ENCODE data around the gene TRIM59.
"Not testable (repeated sequence)": the region's sequence is repeated elsewhere in the genome, so short reads cannot be mapped to it uniquely, and the experiment has no call there.

Gene TRIM59

GRCh38 chr3:160454995-160455394 is 5.4 kb upstream of the TRIM59 start:
- DNase-seq = no peak

- DNase-seq = not testable (repeated sequence)
Measured at GRCh38 chr3:160452251-160452650, 2.7 kb upstream of the TRIM59 start.

- no peak for DNase-seq
Measured at GRCh38 chr3:160451602-160452001, 2.0 kb upstream of the TRIM59 start.

DNA sequence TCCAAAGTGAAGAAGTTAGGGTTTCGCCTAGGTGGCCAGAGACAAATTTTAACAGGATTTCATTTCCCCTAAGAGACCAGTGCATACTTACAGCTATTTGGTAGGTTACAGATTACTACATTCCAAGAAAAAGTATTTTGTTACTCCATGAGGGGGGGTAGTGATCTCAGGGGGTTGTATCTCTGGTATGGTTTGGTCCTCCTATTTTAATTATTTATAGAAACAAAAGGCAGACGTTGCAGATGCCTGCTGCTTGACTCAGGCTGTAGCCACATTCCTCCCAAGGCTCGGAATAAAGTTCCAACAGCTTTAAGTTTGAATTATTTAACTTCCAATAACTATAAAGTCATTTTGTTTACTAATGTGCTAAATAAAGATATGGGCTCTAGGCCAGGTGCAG is 1.3 kb upstream of the TRIM59 start:
- DNase-seq = no peak

DNA sequence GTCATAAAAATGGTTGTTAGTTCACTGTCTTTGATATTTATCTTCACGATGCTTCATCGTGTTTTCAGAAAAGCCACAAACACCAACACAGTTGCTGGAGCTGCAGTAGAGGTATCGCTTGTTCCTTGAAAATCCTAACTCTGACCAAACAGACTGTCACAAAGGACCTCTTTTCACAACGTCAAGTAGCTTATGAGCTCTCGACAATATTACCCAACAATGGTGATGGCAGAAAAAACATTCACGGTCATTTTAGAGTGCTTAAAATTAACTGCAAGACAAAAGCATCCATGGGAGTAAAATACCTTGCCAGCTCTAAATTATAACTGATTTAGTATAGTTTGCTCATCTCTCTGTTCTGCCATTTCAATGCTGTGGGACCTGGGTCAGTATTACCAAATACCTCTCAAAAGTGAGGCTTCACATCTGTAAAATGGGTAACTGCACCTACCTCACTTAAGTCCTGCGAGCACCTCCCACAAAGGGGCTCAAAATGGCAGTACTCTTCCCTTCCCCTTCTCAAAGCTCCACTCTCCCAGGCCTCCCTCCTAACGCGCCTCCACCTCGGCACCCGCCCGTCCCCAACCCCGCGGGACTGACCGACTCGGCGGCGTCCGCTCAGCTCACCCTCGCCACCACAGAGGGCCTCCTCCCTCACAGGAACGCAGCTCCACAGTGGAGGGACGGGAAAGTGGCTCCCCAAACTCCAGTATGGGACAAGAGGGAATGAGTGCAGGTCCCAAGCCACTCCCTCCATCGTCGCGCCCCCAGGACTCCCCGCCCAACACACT is 546 bp downstream of the TRIM59 start:
- no peak for DNase-seq

DNA sequence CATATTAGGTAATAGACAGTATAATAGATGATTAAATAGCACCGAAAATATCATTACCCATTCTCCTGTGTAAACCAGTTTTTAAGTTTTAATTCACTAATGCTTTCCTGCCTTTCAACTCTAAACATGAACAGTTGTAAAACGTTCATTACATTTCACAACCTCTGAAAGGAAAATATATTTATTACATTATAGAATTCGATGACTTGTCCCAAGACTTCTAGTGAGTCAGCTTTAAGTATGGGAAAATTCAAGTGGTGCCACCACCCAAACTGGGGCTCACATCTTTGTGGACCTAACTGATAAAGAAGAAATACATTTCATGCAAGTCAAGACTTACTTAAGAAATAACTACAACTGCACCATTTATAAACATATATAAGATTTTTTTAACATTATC is 2.0 kb downstream of the TRIM59 start:
- DNase-seq = no peak

DNA sequence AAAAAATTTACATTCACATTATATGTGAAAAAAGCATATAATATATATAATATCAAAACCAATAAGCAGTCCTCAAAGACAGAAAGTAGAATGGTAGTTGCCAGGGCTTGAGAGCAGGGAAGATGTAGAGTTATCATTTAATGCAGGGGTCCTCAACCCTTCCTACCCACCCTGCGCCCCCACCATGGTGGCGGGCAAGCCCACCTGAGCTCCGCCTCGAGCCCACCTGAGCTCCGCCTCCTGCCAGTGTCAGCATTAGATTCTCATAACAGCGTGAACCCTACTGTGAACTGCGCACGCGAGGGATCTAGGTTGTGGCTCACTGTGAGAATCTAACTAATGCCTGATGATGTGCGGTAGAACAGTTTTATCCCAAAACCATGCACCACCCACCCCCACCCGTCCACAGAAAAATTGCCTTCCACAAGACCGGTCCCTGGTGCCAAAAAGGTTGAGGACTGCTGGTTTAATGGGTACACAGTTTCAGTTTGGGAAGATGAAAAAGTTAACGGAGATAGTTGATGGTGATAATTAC is 3.0 kb downstream of the TRIM59 start:
- no peak for DNase-seq

DNA sequence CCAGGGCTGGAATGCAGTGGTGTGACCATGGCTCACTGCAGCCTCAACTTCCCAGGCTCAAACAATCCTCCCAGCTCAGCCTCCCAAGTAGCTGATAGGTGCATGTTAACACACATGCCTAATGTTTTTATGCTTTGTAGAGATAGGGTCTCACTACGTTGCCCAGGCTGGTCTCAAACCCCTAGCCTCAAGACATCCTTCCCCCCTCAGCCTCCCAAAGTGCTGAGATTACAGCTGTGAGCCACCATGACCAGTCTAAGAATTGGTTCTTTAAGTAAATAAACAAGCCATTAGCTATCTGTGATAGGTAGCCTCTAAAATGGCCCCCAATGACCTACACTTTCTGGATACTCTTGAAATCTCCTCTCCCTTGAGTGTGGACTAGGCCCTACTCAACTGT is 3.7 kb downstream of the TRIM59 start:
- DNase-seq = no peak

DNA sequence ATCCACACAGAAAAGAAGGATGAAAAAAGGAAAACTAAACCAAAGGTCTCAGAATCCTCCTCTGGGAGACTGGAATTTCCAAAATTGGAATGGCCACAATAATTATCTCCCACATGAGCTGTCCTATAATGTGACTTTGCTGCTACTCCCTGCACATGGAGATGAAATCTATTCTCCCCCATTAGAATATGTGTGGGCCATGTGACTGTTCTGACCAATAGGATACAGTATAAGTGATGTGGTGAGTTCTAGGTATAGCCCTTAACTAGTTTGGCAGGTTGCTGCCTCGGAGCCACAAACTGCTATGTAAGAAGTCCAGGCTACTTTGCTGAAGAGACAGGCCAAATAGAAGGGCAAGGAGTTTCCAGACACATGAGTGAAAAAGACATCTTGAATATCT is 5.2 kb downstream of the TRIM59 start:
- no peak for DNase-seq

DNA sequence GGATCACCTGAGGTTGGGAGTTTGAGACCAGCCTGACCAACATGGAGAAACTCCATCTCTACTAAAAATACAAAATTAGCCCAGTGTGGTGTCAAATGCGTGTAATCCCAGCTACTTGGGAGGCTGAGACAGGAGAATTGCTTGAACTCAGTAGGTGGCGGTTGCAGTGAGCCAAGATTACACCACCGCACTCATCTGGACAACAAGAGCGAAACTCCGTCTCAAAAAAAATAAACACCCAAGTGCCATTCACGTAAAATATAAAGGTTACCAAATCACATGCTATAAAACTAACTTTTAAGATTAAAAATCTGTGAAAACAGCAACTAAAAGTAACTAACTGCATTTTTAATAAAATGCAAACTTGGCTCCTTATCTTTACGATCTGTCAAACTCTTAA is 8.9 kb downstream of the TRIM59 start:
- no peak for DNase-seq

- DNase-seq = no peak
Measured at GRCh38 chr3:160437083-160437455, 12.5 kb downstream of the TRIM59 start.

DNA sequence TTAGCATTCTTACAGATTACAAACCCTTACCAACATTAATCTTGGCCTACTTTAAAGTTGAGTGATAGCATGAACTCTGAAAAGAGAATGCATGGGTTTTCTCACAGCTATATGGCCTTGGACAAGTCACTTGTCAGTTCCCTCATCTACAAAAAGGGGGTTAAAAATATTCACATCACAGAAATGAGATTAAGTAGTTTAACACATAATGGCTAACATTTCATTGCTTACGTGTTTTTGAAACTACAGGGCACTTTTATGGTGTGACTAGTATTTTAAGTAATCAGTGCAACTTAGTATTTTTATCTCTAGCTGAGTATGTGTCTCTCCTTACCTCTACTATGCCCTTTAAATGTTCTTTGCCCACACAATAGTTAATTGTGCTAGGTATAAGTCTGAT is 13.8 kb downstream of the TRIM59 start:
- no peak for DNase-seq

- no peak for DNase-seq
Measured at GRCh38 chr3:160435095-160435494, 14.5 kb downstream of the TRIM59 start.

GRCh38 chr3:160434071-160434470 is 15.5 kb downstream of the TRIM59 start:
- DNase-seq = no peak

DNA sequence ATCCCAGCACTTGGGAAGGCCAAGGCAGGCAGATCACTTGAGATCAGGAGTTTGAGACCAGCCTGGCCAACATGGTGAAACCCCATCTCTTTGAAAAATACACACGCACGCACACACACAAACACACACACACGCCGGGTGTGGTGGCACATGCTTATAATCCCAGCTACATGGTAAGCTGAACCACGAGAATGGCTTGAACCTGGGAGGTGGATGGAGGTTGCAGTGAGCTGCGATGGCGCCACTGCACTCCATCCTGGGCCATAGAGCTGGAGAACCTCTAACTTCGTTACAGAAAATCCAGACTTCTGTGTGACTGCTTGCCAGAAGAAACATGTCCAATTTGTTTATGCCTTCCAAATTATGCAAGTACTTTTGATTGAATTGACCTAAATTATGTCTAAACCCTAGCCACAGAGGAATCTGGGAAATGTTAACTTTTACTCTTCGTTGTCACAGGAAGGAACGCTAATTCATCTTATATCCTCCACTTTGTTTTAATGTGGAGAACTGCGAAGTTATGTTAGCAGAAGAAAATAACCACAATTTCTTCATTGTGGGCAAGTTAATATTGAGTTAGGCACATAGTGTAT is 21.7 kb downstream of the TRIM59 start:
- no peak for DNase-seq

DNA sequence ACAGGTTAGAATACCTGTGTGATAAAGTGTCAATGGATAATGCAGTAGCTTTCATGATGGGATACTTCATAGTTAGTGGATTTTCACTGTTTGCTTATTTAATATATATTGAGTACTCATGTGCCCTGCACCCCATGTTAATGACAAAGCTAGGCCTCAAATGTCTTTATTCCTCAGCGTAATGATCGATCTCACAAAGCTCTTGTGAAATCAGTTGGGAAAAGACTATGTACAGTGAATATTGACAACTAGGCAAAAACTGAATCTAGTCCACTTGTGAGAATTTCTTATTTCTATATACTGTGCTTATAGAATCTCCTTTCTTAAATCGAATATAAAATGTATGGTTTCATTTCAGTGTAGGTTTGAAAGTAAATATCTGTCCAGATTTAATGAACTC is 32.3 kb downstream of the TRIM59 start:
- no peak for DNase-seq

DNA sequence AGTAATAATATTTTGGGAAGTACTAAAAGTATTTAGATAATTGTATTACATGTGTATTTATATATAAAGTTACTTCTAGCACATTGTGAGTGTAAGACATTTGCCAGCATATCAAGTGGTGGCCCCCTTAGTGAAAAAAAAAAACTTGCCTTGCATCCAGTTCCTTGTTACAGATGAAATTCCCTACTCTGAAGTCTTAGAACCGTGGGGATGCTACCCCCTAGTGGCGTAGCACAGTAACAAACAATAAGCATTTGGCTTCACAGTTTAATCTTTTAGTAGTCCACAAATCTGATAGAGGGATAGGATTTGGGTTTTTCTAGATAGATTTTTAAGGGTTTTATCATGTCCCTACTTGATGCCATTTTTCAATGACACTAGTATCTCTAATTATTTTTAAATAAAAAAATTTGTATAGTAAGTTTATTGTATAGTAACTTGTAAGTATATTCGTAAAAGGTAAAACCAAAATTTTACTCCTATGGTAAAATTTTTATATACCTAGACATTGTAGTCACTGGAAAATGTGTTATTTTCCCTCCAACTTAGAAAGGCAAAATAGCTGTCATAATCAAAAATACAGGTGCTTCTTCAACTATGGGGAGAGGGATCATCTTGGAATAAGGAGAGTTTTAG is 35.9 kb downstream of the TRIM59 start:
- DNase-seq = peak; percentile 70

- no peak for DNase-seq
Measured at GRCh38 chr3:160412477-160412876, 37.1 kb downstream of the TRIM59 start.

GRCh38 chr3:160409812-160410610 is 39.6 kb downstream of the TRIM59 start:
- DNase-seq = no peak

DNA sequence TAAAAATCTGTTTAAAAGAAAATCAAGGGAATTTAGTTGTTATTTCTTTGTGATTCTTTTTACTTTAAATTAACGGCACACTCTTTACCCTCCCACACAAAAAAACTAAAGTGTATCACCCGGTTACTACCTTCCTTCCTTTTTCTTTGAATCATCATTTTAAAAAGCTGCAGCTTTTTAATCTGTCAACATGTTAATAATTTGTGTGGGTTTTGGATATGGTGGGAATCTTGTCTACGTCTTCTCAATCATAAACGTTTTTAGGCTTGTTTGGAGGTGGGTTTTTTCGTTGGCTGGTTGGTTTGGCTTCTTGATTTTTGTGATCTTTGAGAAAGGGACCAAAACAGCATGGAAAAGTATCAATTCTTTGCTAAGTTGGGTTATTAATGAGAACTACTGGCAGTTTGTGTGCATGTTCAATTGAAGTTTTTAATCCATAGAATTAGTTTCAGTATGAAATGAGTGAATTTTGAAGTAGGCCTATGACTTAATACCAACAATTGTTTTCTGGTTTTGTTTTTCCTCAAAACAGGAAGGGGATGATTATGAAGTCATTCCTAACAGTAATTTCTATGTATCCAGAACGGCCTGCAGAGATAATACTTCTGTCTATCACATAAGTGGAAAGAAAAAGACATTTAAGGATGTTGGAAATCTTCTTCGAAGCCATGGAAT is 45.7 kb downstream of the TRIM59 start:
- no peak for DNase-seq

DNA sequence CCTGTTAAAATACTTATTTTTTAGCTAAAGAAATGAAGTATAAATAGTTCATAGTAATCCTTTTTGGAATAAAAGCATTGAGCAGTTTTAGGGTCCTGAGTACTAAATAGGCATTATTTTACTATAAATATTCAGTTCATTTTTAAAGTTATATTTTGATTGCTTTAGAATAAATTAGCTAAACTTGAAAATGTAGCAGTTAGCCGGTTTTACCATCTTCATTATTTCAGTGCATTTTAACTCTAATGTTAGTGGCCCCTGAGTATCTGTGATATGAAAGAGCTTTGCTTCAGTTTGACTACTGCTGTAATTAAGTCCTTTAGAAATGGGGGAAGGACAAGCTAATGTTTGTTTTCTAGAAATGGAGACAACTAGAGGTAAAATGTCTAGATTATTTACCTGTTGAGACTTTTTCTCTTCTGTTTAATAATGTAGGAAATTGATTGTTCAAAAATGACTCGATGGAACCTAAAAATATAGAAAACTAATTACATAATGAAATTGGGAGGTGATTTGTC is 46.5 kb downstream of the TRIM59 start:
- DNase-seq = no peak

DNA sequence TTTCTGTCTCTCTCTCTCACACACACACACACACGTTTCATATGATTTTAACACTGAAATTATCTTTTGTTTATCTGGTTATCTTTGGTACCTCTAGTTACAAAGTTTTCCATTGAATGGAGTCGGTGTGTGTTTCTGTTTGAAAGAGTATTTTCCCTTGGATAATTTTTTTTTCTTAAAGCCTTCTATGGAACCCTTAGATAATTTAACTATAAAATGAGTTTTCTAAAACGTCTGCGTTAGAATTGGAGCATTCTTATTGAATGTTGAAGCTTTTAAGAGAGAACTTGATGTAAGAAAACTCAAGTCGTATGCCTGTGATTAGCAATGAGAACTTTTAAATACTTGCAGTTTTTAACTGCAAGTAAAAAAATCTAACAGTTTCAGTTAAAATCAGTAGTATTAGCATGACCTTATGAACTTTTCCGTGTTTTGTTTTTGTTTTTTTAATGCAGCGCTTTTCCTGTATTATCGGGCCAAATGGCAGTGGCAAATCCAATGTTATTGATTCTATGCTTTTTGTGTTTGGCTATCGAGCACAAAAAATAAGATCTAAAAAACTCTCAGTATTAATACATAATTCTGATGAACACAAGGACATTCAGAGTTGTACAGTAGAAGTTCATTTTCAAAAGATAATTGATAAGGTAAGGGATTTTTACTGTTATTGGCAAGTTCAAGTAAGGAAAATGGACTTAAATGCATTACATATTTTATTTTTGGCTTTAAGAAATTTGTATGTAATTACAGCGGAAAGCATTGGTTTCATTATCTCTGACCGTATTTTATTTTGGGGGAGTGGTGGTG is 47.2 kb downstream of the TRIM59 start:
- DNase-seq = no peak
